Gastrocnemius medialis (tissue), 4 donors: Measurements from ENCODE around the gene PIK3R6.

Source experiments
- CTCF ChIP-seq, 5 experiments: fragments of 450-650 bp in 3 of 5; fragments of 200-600 bp in 2 of 5; sonication (generic) in 2 of 5; IDR thresholded peaks in 4 of 5; conservative IDR thresholded peaks in 1 of 5; 1 replicate in 4 of 5; 2 replicates in 1 of 5; pipeline ENCODE4 v1.5.1; 2016 to 2019; ENCODE audit warnings: antibody characterized with exemption in 5 of 5, mild to moderate bottlenecking in 3 of 5, moderate library complexity in 3 of 5
- POLR2A ChIP-seq, 2 donors: fragments of 450-650 bp; IDR thresholded peaks; one replicate each; pipeline ENCODE4 v1.6.1; 2017; ENCODE audit warnings: antibody characterized with exemption in 2 of 2, mild to moderate bottlenecking in 2 of 2, moderate library complexity in 2 of 2

GRCh38 chr17:8791248-8791909, 76.1 kb downstream of the PIK3R6 start:
- TF ChIP-seq POLR2A (IDR thresholded peaks at IDR 0.05) (no peak), CTCF (IDR thresholded peaks at IDR 0.05 in 4 of 5, conservative IDR thresholded peaks at IDR 0.05 in 1 of 5) (no peak)
